Measurements from ENCODE around the gene CES2.

Gene CES2

DNA sequence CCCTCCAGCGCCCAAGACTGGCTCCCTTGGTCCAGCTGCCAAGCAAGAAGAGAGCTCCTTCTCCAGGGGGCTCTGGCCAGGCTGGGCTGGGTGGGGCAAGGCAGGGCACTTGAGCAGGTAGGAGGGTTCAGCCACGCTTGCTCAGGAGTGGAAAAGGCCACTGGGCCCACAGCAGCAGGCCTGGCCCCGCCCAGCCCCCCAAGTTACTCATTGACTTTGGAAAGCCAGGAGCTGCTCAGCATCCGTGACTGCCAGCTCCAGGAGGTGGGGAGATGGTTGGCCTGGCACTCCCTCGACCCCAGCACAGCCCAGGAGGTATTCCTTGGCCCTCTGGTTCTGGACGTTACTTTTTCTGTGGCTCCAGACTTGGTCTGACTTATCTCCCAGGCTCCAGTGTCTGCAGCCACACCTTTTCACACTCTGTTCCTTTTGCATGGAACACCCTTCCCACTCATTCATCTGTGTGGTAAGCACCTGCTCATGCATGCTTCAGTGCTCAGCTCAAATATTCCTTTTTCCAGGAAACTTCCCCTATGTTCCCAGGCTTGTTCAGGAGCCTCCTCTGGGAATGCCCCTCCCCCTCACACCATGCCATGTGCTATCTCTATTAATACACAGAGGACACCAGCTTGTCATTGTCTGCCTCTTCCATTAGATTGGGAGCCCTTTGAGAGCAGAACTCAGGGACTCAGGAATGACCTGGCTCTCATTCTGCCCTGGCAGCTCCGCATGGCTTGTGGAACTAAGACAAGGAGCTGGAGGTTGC lies 16.3 kb upstream of the CES2 start, which contains the start of gene CDH16:
Gene CDH16 (minus strand): TSS at position 83 of the 766 bp plus-strand sequence. CDS start 820 bp downstream, outside the sequence.
- no peak for DNase-seq (ENCODE audit: low read depth, low spot score)

DNA sequence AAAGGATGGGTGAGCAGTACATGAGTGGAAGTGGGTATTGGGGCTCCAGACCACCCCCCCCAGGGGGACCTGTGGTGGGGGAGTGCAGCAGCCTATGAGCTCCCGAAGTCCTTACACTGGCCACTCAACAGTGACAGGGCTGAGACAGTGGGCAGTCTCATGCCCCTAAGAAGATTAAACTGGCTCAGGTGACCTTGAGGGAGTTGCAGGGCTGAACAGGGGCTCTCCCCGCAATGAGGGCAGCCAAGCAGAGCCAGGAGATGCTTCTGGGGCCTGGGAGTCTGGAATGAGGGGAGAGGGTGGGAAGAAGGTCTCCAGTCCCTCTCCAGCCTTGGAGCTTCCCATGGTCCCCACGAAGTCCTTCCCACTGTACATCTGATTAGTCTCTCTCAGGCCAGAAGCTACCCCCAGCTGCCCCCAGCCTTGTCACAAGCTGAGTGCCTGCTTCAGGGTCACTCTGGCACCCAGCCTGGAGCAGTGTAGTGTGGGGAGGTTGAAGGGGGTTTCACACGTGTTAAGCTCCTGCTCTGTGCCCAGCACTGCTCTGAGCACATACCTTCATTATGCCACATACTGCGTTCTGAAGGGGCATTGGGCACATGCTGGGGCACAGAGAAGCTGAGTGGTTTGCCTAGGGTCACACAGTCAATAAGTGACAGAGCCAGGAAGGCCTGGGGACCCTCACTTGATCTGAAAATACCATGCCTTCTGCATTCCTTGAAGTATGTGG lies 15.6 kb upstream of the CES2 start:
- no peak for DNase-seq (ENCODE audit: low read depth, low spot score)

DNA sequence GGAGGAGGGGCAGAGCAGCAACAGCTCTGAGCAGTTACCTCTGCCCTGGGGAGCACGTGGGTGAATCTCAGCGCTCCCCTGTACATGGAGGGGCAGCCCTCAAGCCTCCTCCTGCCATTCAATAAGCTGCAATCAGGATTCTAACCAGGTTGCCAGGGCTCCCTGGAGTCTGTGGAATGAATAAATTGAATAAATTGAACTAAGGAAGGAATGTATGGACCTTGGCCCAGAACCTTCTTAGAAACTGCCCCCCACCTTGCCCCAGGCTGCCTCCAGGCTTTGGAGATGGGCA lies 15.1 kb upstream of the CES2 start:
- no peak for DNase-seq (ENCODE audit: low read depth, low spot score)

DNA sequence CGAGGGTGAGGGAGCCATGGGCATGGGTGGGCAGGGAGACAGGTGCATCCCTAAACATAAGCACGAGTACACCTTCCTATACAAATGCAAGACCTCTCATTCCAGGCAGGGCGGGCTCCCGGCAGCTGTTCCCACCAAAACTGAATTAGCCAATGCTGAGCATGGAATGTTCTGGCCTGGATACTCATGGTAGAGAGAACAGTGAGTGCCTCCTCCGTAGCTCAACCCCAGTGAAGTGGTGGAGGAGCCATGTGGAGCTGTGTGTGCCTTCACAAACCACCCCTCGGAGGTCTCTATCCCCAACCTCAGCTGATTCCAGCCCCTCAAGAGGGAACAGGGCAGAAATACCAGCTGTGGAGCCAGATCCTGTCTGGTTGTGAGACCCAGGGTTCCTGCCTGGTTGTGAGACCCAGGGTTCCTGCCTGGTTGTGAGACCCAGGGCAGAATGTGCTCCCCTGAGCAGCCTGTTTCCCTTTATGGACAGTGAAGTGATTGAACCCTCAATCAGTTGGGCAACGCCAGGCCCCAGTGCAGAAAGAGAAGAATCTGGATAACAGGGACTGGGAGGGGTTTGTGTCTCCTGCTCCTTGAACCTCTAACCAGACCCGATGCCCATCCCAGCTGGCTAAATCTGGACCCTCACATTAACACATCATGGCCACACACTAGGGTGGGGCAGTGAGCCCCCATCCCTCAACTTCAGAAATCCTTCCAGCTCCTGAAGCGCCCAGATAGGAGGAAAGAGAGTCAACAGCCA lies 14.2 kb upstream of the CES2 start:
- no peak for DNase-seq (ENCODE audit: low read depth, low spot score)

DNA sequence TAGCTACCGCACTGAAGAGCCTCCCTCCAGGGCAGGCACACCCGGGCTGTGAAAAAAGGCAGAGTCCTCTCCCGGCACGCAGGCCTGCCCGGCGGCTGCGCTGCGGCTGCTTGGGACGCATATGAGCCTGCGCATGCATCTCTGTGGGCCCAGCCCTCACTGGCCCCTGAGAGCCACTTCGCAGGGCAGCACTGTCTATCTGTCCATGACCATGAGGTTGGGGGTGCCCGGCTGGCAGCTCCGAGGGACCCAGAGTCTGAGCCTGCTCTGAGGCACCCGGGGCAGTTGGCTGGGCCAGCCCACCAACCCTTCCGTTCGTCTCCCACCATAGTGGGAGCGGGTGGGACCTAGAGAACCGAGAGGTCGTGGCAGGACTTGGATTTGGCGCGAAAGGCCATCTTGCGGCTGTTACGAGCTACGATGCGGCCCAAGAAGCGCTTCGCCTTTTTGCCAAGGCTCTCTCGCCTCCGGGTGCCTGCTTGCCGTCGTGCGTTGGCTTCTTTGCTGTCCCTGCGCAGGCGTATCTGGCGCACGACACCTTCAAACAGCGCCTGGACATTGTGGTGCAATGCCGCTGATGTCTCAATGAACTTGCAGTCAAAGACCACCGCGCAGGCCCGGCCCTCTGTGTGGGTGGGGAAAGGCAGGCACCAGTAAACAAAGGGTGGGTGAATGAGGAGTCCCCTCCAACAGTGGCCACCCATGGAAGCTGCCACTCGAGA lies 13.4 kb upstream of the CES2 start:
- DNase-seq (ENCODE audit: low read depth, low spot score): no peak

GRCh38 chr16:66923247-66923731 lies 12.0 kb upstream of the CES2 start:
- DNase-seq (ENCODE audit: low read depth, low spot score): no peak

- no peak for DNase-seq (ENCODE audit: low read depth, low spot score)
These were observed 11.4 kb upstream of the CES2 start for GRCh38 chr16:66923866-66924265.

- DNase-seq (ENCODE audit: low read depth, low spot score): peak; percentile 46
These were observed 10.6 kb upstream of the CES2 start for GRCh38 chr16:66924527-66925321.

DNA sequence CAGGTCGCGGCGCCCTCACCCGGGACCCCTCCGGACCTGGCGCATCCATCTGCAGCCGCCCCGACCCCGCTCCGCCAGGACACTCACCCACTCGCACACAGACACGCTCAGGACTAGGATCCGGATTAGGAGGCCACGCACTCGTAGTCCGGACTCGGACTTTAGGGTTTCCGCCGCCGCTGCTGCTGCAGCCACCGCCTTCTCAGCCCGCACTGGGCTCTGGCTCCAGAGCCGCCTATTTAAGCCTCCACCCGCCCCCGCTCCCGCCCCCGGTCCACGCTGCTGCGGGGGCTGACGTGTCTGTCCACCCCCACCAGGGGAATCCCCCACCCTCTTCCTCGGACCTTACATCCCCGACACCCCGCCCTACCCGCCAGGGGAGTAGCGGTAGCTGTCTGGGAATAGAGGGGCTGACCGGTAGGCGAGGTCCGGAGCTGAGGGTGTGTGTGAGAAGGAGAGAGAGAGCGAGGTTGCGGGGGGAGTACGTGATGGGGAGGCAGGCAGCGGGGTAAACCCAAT lies 9.9 kb upstream of the CES2 start, which contains the start of gene RRAD:
Gene RRAD (minus strand): TSS at position 214 of the 519 bp plus-strand sequence. CDS start 356 bp downstream, outside the sequence.
- no peak for DNase-seq (ENCODE audit: low read depth, low spot score)

DNA sequence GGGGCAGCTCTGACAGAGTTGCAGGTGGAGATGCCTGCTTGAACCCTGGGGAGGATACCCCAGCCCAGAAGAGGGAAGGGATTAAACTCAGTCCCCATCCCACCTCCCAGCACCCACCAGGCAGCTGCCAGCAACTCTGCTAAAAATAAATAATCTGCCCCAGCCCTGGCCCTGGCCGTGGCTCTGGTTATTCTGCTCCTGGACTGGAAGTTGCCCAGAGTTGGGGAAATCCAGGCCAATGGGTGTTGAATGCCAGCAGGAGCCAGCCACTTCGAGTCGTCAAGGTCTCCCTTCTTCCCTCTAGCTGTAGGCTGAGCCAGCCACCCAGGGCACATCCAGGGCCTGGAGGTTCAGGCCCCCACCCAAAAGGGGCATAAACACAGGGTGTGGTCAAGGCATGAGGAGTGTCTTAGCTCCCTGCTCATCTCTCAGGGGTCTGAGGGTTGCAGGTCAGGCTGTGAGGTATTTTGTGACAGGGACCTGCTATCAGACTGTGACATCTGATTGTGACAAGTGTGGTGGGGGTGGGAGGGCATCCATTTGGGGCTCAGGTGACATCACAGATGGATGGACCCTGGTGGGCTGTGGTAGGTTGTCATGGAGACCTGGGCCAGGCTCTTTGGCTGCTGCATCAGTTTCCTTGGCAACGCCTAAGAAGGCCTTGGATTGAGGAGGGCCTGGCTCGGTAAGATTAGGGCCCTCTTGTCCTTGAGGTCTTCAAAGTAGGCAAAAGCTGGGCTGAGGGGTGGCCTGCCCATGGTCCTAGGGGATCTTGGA lies 9.0 kb upstream of the CES2 start:
- no peak for DNase-seq (ENCODE audit: low read depth, low spot score)

DNA sequence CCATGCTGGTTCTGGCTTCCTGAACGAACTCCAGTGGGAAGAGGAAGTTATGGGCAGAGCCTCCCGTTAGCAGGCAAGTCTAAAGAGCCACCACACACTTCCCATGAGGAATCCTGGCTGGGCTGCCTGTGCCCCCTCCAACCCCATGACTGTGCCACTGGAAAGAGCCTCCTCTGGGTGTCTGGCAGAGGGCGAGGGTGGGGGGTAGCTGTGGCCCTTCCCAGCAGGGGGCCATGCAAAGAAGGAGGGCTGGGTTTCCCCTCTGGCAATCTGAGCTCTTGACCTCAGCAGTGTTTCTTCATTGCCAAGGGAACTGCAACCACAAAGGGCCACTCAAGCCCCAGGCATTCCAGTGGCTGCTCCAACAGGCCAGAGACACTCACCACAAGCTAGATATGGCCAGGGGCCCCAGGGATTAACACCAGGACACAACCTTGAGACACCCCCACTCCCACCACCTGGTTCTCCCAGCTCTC lies 8.3 kb upstream of the CES2 start:
- peak; percentile 55 for DNase-seq (ENCODE audit: low read depth, low spot score)

- DNase-seq (ENCODE audit: low read depth, low spot score): no peak
These were observed 7.2 kb upstream of the CES2 start for GRCh38 chr16:66927918-66928649.

- DNase-seq (ENCODE audit: low read depth, low spot score): no peak
These were observed 6.5 kb upstream of the CES2 start for GRCh38 chr16:66928702-66929388.

- no peak for DNase-seq (ENCODE audit: low read depth, low spot score)
These were observed 5.1 kb upstream of the CES2 start for GRCh38 chr16:66930189-66930588.

DNA sequence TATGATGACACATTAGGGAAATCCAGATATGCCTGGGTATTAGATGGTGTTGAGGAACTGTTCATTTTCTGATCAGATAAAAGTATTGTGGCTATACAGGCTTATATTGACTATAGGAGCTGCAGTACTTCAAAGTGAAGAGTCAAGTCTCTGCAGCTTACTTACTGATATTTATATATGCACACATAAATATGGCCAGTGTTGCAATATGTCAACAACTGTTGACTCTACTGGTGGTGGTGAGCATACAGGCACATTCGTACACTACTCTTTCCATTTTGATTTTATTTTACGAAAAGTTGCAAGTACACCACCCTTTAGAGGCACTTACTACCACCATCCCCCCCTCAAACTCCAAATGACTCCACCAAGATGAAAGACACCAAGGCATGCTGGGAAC lies 3.7 kb upstream of the CES2 start:
- no peak for DNase-seq (ENCODE audit: low read depth, low spot score)

DNA sequence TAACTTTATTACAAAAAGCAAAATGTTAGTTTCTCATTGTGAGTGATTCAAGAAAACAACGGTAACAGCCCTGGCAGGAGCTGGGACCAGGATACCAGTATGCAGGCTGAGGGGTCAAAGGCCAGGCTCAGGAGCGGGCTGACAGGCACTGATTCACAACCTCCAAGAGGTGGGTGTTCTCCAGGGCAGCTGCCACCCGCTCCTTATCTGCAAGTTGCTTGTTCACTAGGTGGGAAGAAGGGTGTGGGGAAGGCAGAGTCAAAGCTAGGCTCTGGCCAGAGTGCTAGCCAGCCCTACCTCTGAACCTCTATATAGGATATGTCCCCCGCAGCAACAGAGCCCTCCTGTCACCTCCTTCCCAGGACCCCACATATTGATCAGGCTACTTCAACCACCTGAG lies 3.2 kb upstream of the CES2 start:
- no peak for DNase-seq (ENCODE audit: low read depth, low spot score)

DNA sequence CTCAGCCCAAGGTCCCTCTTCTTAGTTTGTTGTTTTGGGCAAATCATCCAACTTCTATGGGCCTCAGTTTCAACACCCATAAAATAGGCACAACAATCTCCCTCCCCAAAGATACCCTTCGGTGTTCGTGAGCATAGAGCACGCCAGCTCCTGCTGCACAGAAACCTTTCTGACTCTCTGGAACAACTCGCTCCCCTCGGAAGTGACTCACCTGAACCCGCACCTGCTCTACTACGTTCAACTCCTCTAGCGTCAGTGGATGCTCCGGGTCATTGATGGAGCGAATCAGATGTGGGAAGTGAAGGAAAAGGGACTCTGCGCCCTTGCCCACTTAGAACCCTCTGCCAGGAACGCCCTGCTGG lies 1.6 kb upstream of the CES2 start:
- no peak for DNase-seq (ENCODE audit: low read depth, low spot score)

- DNase-seq (ENCODE audit: low read depth, low spot score): peak; percentile 86
These were observed 1.0 kb upstream of the CES2 start, which contains the start of gene CIAO2B for GRCh38 chr16:66934138-66934838. Gene CIAO2B (minus strand): TSS chr16:66934402. CDS start chr16:66934364, 38 bp downstream.

Measured in ELF-1 (cell line).